Hematopoietic multipotent progenitor cell (in vitro differentiated cells): ENCODE data around the gene MME. TPM values are rescaled to one million over a fixed set of nuclear protein-coding genes. Genes with fewer than 3 reads are reported as not detected.

Experiments
- DNase-seq, 3 donors: peaks; one replicate each; pipeline ENCODE4 v3.0.0-alpha.2; 2011 to 2015; ENCODE audit warnings: low read depth in 2 of 3, low spot score in 2 of 3
- total RNA-seq: library from RNA; depleted of rRNA; stranded (reverse); fragments of >200 nt; gene quantifications from one replicate; pipeline ENCODE4 v1.2.3, GENCODE V29; 2012

MME gene
- total RNA-seq, 1 donor = 3.0 TPM

- DNase-seq = no peak
These were observed 54.9 kb downstream of the MME start for GRCh38 chr3:155135003-155135402.

- no peak for DNase-seq
These were observed 58.6 kb downstream of the MME start for GRCh38 chr3:155138677-155139076.

- no peak for DNase-seq
These were observed 67.5 kb downstream of the MME start for GRCh38 chr3:155147588-155147987.

- DNase-seq = no peak
These were observed 69.4 kb downstream of the MME start for GRCh38 chr3:155149494-155149893.

- no peak for DNase-seq
These were observed 73.4 kb downstream of the MME start for GRCh38 chr3:155153242-155154186.

- DNase-seq = no peak
These were observed 74.1 kb downstream of the MME start for GRCh38 chr3:155154255-155154654.

- no peak for DNase-seq
These were observed 78.4 kb downstream of the MME start for GRCh38 chr3:155158346-155159037.

- no peak for DNase-seq
These were observed 79.2 kb downstream of the MME start for GRCh38 chr3:155159301-155159700.

- DNase-seq = no peak
These were observed 81.6 kb downstream of the MME start for GRCh38 chr3:155161640-155162292.

- DNase-seq = no peak
These were observed 84.2 kb downstream of the MME start for GRCh38 chr3:155164306-155164705.

GRCh38 chr3:155166441-155166840 lies 86.3 kb downstream of the MME start:
- DNase-seq = no peak

- no peak for DNase-seq
These were observed 89.1 kb downstream of the MME start for GRCh38 chr3:155169197-155169596.

- DNase-seq = no peak
These were observed 93.7 kb downstream of the MME start for GRCh38 chr3:155173771-155174170.

- DNase-seq = no peak
These were observed 98.8 kb downstream of the MME start for GRCh38 chr3:155178810-155179436.

GRCh38 chr3:155179437-155179827 lies 99.3 kb downstream of the MME start:
- no peak for DNase-seq

GRCh38 chr3:155179966-155180757 lies 100.0 kb downstream of the MME start:
- no peak for DNase-seq

GRCh38 chr3:155182467-155182866 lies 102.3 kb downstream of the MME start:
- DNase-seq = no peak

GRCh38 chr3:155184011-155184410 lies 103.9 kb downstream of the MME start:
- DNase-seq = peak in 1 of 3 donors; percentile 50

GRCh38 chr3:155185631-155186071 lies 105.5 kb downstream of the MME start:
- DNase-seq = no peak

- DNase-seq = no peak
These were observed 107.9 kb downstream of the MME start for GRCh38 chr3:155188031-155188430.
